ENCODE results near the gene THADA.
"Not testable (repeated sequence)": the region's sequence is repeated elsewhere in the genome, so short reads cannot be mapped to it uniquely, and the experiment has no call there.

Gene THADA

DNA sequence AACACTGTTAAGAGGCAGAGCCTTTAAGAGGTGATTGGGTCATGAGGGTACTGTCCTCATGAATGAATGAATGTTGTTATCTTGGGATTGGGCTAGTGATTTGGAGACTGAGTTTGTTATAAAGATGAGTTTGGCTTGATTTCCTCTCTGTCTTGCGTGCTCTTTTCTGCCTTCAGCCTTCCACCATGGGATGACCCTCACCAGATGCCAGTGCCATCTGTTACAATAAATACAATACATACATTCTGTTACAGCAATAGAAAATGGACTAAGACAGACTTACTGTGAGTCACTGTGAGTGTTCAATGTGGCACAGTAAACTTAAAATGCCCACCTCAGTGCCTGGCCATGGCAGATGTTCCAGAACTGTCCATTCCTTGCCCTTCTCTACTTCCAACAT lies 274.4 kb downstream of the THADA start:
- no peak for DNase-seq

DNA sequence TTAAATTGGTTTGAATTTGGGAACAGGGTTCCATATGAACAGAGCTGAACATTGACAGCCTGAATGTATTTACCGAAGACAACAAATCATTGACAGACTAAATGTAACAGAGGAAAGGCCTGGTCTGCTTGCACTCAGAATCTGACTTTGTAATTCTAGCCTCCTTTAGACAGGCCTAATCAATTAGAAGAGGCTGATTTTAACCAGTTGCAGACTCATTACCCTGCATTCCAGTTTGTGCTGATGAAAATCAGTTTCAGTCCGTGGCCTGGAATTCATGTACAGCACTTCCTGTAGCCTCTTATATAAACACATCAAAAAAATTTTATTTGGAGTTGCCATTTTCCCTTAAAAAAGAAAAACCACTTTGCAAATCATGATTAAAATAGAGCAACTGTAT lies 276.3 kb downstream of the THADA start:
- DNase-seq = no peak

DNA sequence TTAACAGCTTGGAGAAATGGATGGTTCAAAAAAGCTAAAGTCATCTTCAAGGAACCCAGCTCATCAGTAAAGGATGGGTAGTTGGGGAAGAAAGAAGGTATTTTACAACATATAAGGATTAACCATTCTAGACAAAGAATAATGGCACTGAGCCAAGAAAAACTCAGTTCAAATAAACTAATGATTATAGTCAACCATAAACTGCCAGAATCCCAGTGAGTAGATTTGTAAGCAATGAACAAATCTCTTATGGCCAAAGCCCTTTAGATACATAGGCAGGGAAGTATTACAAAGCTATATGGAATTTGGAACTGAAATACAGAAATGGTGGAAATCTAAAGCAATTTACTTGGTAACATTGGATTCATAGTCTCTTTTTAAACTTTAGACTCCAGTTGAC lies 277.0 kb downstream of the THADA start:
- DNase-seq = no peak

DNA sequence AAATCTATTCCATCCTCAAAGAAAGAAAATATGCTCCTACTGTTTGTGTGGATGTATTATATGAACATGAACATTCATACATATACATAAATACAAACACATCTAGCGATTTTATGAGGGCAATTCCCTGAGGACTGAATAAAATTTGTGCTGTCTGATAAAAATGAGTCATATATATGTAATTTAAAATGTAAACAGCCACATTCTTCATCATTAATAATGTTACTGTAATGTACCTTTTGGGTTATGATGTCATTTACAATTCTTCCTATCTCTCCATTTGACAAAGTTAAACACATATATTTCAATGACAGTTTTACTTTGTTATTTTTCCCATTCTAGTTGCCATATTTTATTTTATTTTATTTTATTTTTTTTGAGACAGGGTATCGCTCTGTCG lies 278.2 kb downstream of the THADA start:
- no peak for DNase-seq

DNA sequence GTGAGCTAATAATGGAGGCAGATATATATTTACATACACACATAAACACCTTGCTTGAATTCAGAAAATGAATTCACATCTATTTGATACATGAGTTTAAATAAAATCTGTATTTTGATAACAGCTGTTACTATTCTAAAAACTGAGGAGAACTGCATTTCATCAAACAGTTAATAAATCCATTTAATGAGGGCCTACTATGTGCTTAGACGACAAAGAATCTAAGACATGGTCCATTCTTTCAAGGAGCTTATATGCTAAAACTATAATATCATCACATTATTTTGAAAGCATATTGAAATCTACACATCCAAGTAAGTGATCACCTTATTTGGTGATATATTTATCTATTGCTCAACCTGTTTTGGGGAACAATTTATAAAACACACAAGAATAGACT lies 278.6 kb downstream of the THADA start:
- DNase-seq = no peak

DNA sequence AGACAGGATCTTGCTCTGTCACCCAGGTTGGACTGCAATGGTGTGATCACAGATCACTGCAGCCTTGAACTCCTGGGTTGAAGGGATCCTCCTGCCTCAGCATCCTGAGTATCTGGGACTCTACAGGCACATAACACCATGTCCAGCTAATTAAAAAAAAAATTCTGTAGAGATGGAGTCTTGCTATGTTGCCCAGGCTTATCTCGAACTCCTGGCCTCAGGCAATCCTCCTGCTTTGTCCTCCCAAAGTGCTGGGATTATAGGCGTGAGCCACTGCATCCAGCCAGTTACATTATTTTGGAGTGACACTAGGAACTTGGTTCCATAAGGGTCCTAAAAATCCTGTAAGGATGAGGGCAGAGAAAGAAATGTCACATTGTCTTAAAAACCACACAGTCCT lies 280.4 kb downstream of the THADA start:
- DNase-seq = no peak

DNA sequence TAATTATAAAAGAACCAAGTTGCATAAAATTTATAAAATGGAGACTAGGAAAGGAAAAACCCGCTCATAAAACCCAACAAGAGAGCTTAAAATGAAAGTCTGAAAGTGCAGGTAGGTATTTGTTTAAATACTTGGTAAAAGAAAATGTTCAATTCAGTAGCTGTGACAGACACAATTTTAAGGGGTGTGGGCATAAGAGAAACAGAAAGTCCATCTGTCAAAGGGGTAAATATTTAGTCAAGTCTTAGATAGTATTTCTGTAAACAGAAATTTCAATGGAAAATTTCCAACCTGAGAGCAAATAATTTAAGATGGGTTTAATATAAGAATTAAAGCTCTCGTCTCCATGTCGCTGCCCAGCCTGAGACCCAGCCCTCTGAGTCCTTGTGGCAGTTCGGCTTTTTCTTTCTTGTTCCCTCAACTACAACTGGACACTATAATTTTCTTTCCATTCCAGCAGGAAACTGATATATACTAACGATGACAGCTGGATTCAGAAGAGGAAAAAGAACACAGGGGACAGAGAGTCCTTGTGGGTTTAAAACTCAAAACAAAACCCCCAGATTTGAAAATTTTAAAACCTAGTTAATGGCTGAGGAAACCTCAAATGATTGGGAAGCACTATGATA lies 281.4 kb downstream of the THADA start:
- no peak for DNase-seq

DNA sequence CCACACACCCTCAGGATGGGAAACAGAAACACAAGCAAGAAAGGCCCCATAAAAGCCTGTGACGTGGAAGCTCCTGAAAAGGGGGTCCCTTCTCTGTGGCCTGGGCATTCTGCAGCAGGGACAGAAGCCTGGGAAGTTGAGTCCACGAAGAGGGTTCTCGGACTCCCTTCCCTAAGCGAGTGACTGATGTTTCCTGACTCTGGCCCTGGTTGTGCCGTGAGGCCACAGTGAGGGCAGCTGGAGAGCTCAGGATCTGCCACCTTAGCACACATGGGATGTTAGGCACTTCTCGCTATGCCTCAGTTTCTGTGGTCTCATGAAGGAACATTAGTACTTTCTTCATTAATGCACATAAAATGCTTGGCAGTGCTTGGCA lies 282.2 kb downstream of the THADA start:
- no peak for DNase-seq

DNA sequence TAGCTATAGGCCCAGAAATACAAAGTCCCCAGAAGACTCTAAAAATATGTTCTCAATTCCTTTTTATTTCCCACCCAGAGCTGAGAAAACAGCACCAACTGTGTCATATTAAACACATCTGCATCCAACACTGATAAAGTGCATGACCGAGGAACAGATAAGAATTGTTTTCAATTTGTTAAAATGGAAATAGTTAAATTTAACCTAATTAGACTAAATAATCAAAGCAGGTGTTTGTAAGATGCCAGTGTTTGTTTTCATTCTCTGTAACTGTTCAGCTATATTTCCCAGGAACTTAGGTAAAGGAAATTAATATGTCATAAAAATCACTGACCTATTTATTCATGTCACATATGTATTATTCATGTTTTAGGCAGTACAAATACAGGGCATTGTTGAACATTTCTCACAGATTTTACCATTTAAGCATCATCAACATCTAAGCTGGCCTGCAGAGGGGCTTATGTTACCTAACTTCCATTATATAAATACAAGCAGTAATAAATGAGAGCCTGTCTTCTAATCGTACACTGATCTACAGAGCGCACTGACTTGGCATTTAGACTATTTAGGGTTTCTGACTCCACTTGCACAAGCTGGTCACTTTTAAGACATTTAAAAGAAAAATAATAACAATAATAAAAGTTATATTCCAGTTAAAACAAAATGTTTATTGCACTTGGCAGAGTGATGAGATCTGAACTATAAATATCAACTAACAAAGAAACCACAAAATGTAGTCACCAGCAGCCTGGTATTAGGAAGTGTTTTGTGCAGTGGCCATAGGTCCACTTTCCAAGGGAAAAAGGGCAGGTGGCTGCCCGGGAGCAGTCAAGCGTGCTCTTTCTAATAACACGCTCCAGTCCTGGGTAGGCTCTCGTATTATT lies 282.8 kb downstream of the THADA start:
- DNase-seq = no peak

DNA sequence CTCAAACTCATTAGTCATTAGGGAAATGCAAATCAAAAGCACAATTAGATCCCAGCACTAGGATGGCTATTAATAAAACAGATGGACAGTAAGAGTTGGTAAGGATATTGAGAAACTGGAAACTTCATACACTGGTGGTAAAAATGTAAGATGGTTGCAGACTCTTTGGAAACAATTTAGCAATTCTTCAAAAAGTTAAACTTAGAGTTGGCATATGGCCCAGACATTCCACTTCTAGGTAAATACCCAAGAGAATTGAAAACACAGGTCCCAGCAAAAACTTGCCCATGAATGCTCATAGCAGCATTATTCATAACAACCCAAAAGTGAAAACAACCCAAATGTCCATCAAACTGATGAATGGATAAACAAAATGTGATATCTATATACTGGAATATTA lies 284.6 kb downstream of the THADA start:
- DNase-seq = no peak

DNA sequence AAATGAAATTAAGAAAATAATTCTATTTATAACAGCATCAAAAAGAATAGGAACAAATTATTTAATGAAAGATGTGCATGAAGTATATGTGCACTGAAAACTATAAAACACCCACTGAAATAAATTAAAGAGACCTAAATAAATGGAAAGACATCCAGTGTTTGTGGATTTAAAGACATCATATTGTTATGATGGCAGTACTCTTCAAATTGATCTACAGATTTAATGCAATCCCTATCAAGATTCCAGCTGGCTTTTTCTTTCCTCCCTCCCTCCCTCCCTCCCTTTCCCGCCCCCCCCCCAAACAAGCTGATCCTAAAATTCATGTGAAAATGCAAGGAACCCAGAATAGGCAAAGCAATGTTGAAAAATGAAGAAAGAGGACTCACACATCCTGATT lies 285.9 kb downstream of the THADA start:
- DNase-seq = no peak

DNA sequence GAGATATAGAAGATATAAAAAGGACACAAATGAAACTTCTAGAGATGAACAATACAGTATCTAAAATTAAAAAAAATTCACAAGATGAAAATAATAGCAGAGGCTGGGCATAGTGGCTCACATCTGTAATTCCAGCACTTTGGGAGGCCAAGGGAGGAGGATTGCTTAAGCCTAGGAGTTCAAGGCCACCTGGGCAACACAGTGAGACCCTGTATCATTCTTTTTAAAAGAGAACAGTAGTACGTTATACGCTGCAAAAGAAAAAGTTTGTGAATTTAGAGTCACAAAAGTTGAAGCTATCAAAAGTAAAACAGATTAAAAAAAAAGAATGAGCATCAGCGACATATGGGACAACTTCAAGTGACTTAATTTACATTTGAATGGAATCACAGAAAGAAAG lies 287.9 kb downstream of the THADA start:
- no peak for DNase-seq

DNA sequence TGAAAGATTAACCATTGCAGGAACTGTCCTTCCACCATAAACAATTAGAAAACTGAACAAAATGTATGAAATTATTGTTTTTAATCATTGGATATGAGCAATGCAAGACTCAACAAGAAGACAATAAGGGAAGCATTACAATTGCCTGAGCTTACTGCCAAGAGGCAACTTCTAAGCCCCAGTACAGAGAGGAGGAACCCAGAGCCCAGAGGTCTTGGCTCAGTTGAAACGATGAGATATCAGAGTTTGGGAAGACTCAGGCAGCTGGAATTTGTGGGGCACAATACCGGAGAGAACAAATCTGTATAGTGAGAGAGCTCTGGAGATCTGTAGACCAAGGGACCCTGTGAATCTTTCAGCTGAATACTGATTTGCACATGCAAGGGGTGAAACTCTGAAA lies 288.8 kb downstream of the THADA start:
- DNase-seq = no peak

DNA sequence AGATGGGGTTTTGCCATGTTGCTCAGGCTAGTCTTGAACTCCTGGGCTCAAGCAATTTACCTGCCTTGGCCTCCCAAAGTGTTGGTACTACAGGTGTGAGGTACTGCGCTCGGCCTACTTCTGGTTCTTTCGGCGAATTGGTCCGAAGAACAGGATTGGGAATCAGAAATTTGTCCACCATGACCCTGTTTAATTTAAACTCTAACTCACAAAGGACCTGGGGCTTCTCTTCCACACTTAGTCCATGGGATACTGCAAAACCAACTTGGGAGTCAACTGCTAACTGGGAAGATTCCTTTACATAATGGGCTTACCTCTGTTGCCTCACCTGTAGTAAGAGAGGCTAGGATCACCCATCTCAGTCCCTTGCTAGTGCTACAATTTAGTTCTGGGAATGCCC lies 289.6 kb downstream of the THADA start:
- no peak for DNase-seq

DNA sequence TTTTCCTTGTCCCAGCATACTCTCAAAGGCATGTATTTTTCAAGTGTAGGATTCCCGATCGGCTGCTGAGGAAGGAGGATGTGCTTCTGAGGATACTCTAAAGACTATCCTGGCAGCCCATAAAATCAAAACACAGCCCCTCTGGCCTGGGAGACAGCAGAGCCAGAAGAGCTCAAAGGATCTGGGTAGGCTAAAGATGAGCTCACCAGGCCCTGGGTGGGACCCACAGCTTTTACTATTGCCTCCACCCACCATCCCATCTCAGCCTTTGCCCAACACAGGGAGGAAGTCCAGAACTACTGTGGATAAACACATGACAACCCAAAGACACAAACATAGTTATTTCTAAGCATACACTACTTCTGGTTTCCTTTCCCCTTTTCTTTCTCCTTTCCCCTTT lies 290.3 kb downstream of the THADA start:
- DNase-seq = peak; percentile 23

DNA sequence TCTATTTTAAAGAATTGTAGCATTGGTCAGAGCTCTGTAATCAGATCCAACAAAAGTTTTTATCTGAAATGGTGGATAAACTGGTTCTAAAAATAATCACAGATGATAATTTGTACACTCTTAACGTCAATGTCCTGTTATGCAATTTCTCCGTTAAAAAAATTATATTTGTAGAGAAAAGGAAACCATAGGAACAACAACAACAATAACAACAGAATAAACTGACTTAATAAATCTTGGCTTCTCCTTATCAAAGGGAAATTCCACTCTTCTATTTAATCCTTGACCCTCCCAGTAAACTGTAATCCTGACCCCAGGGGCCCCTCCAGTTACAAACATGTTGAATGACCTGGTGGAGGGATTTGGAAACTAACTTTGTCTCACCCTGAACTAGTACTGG lies 290.8 kb downstream of the THADA start:
- no peak for DNase-seq

DNA sequence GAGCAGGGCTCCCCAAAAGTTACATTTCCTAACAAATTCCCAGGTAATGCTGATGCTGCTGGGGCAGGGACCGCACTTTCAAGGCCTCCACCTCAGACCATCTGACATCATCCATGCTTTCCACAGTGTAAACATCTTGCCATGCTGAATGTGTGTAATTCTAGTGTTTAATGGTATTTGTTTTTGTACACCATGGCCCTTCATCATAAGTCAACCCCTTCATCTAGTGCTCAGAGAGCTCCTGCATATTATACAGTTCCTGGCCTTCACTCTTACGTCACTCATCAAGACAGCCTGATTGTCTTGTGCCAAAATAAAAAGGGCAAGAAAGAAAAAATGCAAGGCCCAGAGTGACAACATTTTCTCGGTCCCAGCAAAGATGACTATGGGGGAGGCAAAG lies 291.9 kb downstream of the THADA start:
- no peak for DNase-seq

DNA sequence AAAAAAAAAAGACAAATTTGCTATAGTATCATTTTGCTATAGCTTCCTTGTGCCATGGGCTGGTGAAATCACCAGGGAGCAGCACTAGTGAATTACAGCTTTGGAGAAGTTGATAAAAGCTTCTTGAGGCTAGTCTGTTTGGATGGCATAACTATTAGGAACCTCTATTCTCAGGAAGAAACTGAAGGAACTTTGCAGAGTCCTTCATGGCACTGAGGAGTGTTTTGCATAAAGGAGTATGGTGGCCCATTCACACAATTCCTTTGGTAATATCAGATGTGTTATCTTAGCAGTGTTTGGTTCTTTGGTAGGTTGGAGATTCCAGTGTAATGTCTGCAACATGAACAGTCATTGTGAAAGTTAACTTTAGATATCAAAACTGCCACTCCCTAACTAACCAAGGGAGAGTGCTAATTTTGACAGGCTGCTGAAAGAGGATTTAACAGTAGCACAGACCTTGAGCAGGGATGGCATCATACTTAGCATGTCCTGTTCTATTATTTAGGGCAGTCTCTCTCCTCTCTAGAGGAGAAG lies 292.8 kb downstream of the THADA start:
- DNase-seq = no peak

DNA sequence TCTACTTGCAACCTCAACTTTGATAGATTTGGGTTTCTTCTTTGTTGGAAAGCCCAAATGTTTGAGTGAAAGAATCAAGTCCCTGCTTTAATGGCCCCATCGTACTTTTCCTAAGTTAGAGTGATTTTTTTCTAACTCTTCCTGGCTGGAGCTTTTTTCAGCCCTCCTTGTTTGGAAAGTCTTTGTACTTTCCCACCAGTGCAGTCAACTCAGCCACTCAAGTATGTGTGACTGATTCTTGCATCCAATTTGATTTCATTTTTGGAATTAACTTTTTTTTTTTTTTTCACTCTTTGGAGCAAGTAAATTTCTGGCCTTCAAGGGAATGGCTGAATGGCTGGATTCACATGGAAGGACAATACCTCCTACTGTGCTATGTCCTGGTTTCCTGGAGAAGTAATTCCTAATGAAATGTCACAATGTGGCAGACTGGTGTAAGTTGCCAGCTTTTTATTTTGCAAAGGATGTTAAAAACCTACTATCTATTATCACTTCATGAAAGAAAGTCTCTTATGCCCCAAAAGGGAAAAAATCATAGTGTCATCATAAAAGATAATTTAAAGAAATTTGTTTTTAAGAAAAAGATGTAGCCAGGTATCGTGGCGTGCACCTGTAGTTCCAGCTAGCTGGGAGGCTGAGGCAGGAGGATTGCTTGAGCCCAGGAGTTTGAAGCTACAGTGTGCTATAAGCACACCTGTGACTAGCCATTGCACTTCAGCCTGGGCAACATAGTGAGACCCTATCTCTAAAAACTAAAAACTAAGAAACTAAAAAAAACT lies 293.5 kb downstream of the THADA start:
- no peak for DNase-seq

DNA sequence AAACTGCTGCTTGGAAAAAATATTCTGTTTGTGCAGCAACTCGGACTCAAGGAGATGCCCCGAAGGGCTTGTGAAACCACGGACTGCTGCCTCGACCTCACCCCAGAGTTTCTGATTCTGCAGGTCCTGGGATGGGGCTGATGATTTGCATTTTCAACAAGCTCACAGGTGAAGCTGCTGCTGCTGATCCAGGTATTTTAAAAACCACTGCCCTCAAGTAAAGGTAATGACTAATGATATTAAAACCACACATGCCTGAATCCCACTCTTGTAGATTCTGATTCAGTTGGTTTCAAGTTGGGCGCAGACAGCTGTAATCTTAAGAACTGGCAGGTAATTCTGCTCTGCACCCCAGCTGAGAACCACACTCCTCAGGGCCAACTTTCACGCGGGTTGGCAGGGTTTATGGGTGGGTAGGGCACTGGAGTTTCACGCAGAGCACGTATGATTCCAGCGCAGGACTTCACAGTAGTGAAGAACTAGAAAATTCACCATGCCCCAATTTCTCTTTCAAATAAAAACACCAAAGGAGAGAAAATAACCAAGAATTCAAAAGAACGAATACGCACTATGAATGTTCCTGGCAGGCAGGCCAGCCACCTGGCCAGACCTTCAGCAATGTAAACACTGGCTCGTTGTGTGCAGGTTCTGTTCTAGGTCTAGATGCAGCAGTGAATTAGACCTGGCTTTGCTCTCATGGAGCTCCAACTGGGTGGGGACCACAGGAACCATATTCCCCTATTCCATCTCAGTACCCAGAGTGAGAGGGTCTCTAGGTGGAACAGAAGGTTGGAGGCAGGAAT lies 294.9 kb downstream of the THADA start:
- DNase-seq = no peak

DNA sequence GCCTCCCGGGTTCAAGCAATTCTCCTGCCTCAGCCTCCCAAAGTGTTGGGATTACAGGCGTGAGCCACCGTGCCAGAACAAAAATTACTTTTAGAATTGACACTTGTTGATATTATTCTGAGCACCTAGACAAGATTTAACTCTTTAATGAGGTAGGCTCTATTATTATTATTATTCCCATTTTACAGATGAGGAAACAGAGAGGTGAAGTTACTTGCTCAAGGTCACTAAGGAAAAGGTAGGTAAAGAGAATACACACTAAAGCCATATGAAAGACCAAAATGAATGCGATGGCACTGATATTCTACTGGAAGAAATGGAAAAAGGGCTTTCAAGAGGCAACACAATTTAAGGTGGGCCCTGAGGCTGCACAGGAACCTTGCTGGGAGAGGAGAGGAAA lies 295.6 kb downstream of the THADA start:
- DNase-seq = no peak

DNA sequence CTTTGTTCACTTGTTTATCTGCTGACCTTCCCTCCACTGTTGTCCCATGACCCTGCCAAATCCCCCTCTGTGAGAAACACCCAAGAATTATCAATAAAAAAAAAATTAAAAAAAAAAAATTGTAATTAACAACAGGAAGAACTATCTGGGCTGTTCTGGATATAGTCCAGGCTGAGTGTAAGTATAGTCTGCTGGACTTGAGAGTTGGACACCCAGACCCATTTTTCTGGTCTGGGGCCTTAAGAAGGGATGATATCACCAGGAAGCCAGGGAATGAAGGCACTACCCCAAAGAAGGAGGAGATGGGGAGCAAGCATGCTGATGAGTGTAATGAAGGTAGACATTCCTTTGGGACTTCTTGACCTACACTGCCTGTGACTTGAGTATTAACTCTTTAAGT lies 297.3 kb downstream of the THADA start:
- no peak for DNase-seq

DNA sequence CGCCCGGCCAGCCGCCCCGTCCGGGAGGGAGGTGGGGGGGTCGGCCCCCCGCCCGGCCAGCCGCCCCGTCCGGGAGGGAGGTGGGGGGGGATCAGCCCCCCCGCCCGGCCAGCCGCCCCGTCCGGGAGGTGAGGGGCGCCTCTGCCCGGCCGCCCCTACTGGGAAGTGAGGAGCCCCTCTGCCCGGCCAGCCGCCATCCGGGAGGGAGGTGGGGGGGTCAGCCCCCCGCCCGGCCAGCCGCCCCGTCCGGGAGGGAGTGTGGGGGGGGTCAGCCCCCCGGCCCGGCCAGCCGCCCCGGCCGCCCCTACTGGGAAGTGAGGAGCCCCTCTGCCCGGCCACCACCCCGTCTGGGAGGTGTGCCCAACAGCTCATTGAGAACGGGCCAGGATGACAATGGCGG lies 298.1 kb downstream of the THADA start:
- DNase-seq = not testable (repeated sequence)
